HG03064 (cell line): ENCODE results near the gene LANCL2.

ENCODE experiments used
- ATAC-seq: cut with Tn5 transposase; IDR thresholded peaks from one replicate; pipeline ENCODE4 v1.9.1; 2021; ENCODE audit warnings: low read depth; ENCODE audit not compliant: unreplicated experiment

Gene LANCL2

DNA sequence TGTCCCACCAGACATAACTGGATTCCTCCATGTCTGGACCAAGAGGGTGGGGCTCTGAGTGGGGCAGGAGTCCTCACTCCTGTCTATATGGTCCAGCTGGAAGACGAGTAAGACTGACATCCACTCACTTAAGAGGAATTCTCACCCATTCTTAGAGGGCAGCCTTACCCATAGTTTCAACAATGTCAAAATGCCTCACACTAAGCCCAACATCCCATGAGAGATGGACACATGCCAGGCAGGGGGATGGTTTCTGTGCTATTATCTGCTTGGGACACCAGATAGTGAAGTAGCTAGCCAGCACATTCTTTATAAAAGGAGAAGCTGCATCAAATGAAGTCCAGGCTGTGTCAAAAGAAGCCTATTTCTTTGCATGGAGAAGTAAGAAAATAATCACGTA, 4.7 kb upstream of the LANCL2 start:
- no peak for ATAC-seq

DNA sequence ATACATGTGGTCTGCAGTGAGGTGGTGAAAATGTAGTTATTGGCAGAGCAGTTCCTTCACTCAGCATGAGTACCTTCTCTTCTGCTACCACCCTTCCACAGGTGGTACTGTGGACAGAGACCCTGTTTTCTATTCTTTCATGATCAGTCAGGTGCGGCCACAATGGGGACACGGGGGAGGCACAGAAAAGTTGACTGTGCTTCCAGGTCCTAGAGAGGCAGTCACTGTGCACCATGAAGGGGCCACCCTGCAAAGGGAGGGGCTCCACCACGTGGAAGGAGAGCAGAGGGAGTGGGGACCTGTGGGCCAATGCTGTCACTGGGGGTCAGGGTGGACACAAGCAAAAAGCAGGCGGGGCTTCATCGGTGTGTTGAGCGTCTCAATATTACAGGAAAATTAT, 3.6 kb upstream of the LANCL2 start:
- no peak for ATAC-seq

GRCh38 chr7:55362927-55363326, 2.2 kb upstream of the LANCL2 start:
- no peak for ATAC-seq

- no peak for ATAC-seq
Observed at GRCh38 chr7:55363386-55364170, 1.6 kb upstream of the LANCL2 start.

- peak; percentile 91 for ATAC-seq
Observed at GRCh38 chr7:55365675-55366460, 731 bp downstream of the LANCL2 start.

DNA sequence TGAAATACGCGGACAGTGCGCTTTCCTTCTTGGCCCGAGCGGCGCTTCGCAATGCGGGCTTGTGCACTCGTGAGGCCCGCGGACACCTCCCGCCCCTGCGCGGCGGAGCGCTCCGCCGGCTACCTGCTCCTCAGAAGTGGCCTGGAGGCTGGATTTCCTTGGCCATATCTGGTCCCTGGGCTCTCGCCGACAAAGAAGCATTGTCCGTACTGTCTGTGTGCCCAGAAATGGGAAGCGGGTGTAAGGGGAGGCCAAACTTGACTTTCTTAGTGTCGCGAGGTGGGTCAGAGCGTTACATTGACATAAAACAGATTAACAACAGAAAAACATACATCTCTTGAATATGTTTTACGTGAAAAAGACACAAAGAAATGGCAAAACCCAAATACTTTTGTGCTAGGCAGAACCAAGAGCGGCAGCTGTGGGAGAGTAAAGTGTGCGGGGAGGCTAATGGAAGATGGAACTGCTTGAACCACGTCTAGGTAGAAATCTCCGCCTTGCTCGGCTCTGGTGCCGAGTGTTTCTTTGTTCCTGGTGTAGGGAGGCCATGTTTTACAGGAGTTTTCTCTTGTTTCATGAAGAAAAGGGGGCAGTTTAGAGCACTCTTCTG, 1.4 kb downstream of the LANCL2 start:
- peak; percentile 17 for ATAC-seq

GRCh38 chr7:55367283-55367840, 2.2 kb downstream of the LANCL2 start:
- ATAC-seq: no peak

DNA sequence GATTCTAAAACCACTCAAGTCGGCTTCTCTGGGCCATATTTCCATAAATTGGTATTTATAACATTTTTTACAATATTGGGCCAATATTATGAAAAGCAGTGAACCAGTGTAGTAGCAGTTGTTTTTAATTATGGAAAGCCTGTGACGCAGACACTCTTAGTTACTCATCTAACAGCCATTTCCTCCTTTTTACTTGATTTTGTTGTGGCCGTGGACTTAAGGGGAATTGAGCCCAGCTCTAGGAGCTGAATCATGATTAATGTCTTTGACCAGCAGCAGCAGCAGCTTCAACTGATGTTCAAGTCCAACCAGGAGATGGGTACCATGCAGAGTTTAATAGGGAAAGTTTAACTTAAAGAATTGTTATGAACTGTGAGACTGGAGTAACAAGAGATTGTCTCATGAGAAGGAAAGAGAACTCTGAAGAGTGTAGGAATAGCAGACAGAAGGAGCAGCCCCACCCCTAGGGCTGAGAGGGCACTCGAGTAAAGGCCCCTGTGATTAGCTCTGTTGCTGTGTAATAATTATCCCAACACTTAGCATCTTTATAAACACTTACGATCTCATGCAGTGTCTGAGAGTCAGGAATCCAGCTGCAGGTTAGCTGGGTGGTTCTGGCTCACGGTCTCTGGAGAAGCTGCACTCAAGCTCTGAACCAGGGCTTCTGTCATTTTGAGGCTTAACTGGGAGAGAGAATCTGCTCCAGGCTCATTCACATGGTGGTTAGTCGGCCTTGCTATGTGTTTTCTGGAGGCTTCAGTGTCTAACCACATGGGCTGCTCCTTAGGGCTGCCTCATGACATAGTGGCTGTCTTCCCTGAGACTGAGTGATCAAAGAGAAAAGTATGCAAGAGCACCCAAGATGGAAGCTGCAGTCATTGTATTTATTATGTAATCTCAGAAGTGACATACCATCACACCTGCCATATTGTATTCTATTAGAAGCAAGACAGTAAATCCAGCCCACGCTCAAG, 4.6 kb downstream of the LANCL2 start:
- no peak for ATAC-seq

- ATAC-seq: no peak
Observed at GRCh38 chr7:55374213-55374612, 9.1 kb downstream of the LANCL2 start.

GRCh38 chr7:55375237-55375636, 10.1 kb downstream of the LANCL2 start:
- no peak for ATAC-seq

DNA sequence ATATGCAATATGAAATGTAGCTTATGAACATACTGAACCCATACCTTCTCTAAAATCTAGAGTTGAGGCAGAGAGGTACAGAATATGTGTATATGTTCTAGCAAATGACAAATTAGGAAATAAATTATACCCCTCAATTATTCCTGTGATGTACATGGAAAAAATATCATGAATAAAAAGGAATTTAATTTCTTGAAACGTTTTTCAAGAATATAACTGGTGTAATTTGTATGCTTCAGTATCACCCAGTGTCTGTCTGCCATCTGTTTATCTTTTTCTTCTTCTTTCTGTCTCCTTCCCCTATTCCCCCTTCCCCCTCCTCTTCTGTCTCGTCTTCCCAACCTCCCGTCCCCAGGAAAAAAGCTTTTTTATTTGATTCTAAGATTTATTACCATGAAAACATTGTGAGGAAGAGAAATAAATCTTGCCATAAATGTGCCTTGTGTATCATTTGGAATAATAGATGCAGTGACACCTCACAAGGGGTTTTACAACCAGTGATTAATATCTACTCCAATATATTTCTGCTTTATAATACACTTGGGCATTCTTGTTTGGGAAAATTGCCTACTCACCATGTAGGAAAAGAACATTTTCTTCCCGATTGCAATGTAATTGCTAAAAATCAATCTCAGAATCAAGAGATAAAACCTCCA, 12.2 kb downstream of the LANCL2 start:
- no peak for ATAC-seq

- ATAC-seq: no peak
Observed at GRCh38 chr7:55379285-55379684, 14.1 kb downstream of the LANCL2 start.

- ATAC-seq: no peak
Observed at GRCh38 chr7:55381189-55381588, 16.1 kb downstream of the LANCL2 start.

- ATAC-seq: no peak
Observed at GRCh38 chr7:55381696-55382095, 16.6 kb downstream of the LANCL2 start.

GRCh38 chr7:55382251-55382650, 17.1 kb downstream of the LANCL2 start:
- no peak for ATAC-seq

GRCh38 chr7:55386541-55386940, 21.4 kb downstream of the LANCL2 start:
- no peak for ATAC-seq

DNA sequence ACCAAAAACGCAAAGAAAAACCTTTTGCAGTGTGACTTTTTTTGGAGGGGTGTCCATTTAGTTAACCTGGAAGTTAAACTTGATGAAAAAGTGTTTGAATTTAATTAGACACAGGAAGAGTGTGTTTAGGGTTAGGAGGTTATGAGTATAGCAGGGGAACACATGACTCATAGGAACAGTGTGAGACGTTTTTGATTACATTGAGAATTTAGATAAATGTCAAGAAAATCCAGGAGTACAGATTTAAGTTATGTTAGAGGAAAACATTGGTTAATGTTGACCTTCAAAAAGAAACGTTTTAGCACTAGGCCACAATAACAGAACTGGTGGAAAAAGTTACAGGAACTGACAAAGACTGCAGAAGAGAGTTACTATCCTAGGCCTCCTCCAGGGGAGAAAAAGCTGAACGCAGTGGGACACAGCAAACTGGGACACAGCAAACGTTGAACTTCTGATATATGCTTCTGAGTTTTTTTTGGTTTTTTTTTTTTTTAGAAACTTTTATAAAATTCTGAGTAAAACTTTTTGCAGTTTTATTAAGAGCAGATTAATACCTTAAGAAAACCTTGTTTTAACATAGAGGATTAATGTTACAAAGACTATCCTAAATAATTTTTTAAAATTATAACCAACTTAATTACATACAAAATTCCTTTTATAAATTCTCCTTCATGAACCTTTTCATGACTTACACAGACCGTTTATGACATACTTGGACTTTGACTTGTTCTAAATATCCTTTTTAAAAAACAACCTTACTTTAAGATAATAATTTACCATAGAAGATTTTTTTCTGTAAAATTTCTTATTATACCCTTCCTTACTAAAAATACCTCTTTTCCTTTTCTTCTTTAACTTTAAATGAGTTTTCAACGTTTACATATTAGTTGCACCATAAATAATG, 22.2 kb downstream of the LANCL2 start:
- no peak for ATAC-seq

GRCh38 chr7:55396233-55396785, 31.2 kb downstream of the LANCL2 start:
- no peak for ATAC-seq
